KMS-11 (cell line): ENCODE results near the gene CABCOCO1.

ENCODE experiments used
- H2AFZ ChIP-seq: fragments of 200-600 bp; sonication (generic); 2 replicates; pipeline ENCODE4 v1.6.1; 2016; ENCODE audit warnings: antibody characterized with exemption, mixed run types, low read depth
- H3K27ac ChIP-seq: fragments of 200-600 bp; sonication (generic); 2 replicates; pipeline ENCODE4 v1.6.1; 2016; ENCODE audit warnings: mild to moderate bottlenecking, mixed run types
- H3K27me3 ChIP-seq: fragments of 200-600 bp; sonication (generic); 2 replicates; pipeline ENCODE4 v1.6.1; 2017; ENCODE audit warnings: mild to moderate bottlenecking, low read depth, mixed run types, moderate library complexity; ENCODE audit not compliant: insufficient read depth
- H3K36me3 ChIP-seq: fragments of 200-600 bp; sonication (generic); 2 replicates; pipeline ENCODE4 v1.6.1; 2017; ENCODE audit warnings: mild to moderate bottlenecking, mixed run types; ENCODE audit not compliant: insufficient read depth
- H3K4me1 ChIP-seq: fragments of 200-600 bp; sonication (generic); 2 replicates; pipeline ENCODE4 v1.6.1; 2016; ENCODE audit warnings: mild to moderate bottlenecking, low read depth, mixed run types; ENCODE audit not compliant: poor library complexity, severe bottlenecking
- H3K4me2 ChIP-seq: fragments of 200-600 bp; sonication (generic); 2 replicates; pipeline ENCODE4 v1.7.0; 2016; ENCODE audit warnings: mild to moderate bottlenecking, mixed run types
- H3K4me3 ChIP-seq: fragments of 200-600 bp; sonication (generic); IDR thresholded peaks from 2 replicates; pipeline ENCODE4 v1.6.1; 2017; ENCODE audit warnings: low read depth, low read length, mixed read lengths; ENCODE audit not compliant: insufficient read depth
- H3K79me2 ChIP-seq: fragments of 200-600 bp; sonication (generic); 2 replicates; pipeline ENCODE4 v1.6.1; 2016; ENCODE audit warnings: low read depth, mixed run types; ENCODE audit not compliant: insufficient read depth
- H3K9ac ChIP-seq: fragments of 200-600 bp; sonication (generic); 2 replicates; pipeline ENCODE4 v1.6.1; 2016; ENCODE audit warnings: mild to moderate bottlenecking, mixed run types
- H4K20me1 ChIP-seq: fragments of 200-600 bp; sonication (generic); 2 replicates; pipeline ENCODE4 v1.6.1; 2016; ENCODE audit warnings: mild to moderate bottlenecking, mixed run types; ENCODE audit not compliant: insufficient read depth
- CTCF ChIP-seq: fragments of 200-600 bp; sonication (generic); conservative IDR thresholded peaks from 2 replicates; pipeline ENCODE4 v1.6.1; 2017; ENCODE audit warnings: low read depth, mild to moderate bottlenecking, antibody characterized with exemption, low read length, moderate library complexity, mixed read lengths

CABCOCO1 gene

DNA sequence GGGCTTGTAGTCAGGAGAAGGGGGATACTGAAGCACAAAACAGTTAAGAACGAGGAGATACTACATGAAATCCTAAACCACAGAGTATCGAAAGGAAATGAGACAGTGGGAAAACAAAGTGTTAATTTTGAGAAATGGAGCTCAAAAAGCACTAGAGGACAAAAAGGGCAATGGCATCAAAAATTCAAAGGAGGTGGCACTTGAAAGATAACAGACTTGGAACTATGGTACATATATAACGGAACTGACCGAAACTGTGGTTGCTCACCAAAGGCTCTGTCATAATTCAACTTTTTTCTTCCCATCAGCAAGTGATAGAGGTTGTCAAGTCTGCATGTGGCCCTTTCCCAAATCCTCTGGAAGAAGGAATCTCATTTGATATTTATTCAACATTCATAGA, 97.0 kb downstream of the CABCOCO1 start:
- no peak for TF ChIP-seq CTCF
- Histone ChIP-seq H3K79me2 (no peaks in the 10 kb centered on the region), H4K20me1 (no peaks in the 10 kb centered on the region), H3K4me1 (no peaks in the 10 kb centered on the region), H3K27me3 (no peaks in the 10 kb centered on the region), H3K27ac (no peak overlapping the region), H3K4me3 (no peak overlapping the region), H2AFZ (no peak overlapping the region), H3K36me3 (no peaks in the 10 kb centered on the region), H3K4me2 (no peak overlapping the region), H3K9ac (no peak overlapping the region)

DNA sequence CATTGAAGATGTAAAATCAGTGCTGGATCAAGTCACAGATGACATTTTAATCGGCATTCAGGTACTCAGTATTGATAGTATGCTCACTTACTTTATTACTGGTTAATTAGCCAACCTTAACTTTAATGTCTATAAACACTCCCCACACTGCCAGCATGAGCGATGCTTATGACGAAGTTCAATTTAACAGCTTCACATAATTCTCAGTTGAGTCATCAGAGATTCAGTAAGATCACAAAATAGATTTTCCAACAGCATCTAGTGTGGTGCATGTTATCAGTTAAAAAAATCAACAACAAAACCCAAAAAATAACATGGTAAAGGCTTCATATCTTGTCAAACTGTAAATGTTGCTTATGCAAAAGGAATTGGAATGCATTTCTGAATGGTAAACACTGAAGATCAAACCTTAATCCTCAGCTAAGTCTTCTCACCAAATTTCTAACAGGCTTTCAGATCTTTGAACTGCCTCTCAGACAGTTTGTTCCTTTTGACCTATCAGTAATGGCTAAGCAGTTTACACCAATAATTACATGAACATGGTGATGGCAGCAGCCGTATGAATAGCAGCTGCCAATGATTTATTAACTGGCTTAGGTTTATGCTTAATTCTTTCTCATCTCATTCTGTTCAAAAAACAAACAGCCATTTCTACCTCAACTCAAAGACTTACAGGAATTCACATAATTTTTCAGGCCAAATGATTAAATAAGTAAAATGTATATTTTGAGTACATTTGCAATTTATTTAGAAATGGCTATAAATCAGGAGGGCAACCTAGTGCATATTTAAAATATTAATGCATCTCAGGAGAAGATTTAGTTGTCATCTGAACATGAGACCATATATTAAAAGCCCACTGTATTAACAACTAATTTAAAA, 98.5 kb downstream of the CABCOCO1 start:
- Histone ChIP-seq H3K36me3 (no peaks in the 10 kb centered on the region), H4K20me1 (no peaks in the 10 kb centered on the region)

DNA sequence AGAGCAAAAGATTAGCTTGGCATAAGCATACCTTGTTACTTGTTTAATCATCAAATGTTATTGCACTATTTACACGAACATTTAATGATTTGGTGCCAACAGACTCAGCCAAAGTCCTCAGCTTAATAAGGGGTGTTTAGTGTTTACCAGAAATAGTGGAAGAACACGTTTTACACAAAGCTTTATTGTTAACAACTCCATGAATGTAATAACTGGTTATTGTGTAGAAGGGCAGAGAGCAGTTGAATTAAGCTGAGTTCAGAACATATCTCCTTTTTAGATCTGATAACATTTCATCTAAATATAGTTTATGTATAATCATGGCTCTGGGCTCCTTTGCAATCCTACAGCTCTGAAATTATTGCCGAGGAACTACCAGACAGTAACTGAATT, 99.1 kb downstream of the CABCOCO1 start:
- Histone ChIP-seq H2AFZ (no peak overlapping the region), H3K36me3 (no peaks in the 10 kb centered on the region)
- no peak for TF ChIP-seq CTCF

More for the DNA sequence above, 98.5 kb downstream of the CABCOCO1 start:
- H2AFZ ChIP-seq: no peak overlapping the region
- no peak overlapping the region for H3K4me3 ChIP-seq
- no peak overlapping the region for H3K4me2 ChIP-seq
- H3K27ac ChIP-seq: no peak overlapping the region
- no peak overlapping the region for H3K9ac ChIP-seq
- TF ChIP-seq CTCF: no peak
- H3K27me3 ChIP-seq: no peaks in the 10 kb centered on the region
- no peaks in the 10 kb centered on the region for H3K79me2 ChIP-seq
- no peaks in the 10 kb centered on the region for H3K4me1 ChIP-seq

DNA sequence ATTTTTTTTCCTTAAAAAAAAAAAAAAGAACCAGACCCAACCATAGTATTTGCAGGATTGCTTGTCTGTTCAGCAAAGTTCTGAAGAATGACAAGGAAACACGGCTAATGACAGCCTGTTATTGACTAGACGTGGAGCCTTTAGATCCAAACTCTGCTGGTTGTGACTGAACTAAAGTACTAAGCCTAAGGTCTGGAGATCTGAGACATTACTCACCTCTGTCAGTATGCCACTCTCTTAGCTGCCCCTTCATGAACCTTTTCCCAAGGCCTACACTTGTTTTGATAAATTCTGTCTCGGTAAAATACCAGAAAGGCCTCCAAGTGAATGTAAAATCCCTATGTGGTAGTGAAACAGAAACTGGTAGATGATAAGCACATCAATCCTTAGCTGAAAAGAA, 101.0 kb downstream of the CABCOCO1 start:
- Histone ChIP-seq H3K4me1 (no peaks in the 10 kb centered on the region), H3K4me3 (no peak overlapping the region), H3K27ac (no peak overlapping the region), H3K27me3 (no peaks in the 10 kb centered on the region), H4K20me1 (no peaks in the 10 kb centered on the region), H3K4me2 (no peak overlapping the region), H3K79me2 (no peaks in the 10 kb centered on the region), H3K9ac (no peak overlapping the region), H3K36me3 (no peaks in the 10 kb centered on the region), H2AFZ (no peak overlapping the region)
- no peak for TF ChIP-seq CTCF

More for the DNA sequence above, 99.1 kb downstream of the CABCOCO1 start:
- Histone ChIP-seq H3K4me1 (no peaks in the 10 kb centered on the region), H3K27me3 (no peaks in the 10 kb centered on the region), H4K20me1 (no peaks in the 10 kb centered on the region), H3K79me2 (no peaks in the 10 kb centered on the region), H3K4me2 (no peak overlapping the region), H3K4me3 (no peak overlapping the region), H3K27ac (no peak overlapping the region), H3K9ac (no peak overlapping the region)
